Activated T-cell treated with anti-CD3 and anti-CD28 coated beads for 4 hours (primary cell): Measurements from ENCODE around the gene PLAU.
A peak's percentile ranks its signal among the peaks of the same experiment; 100 is the strongest.
"Not testable (repeated sequence)": the region's sequence is repeated elsewhere in the genome, so short reads cannot be mapped to it uniquely, and the experiment has no call there.

Source experiments
- DNase-seq: peaks from one replicate; pipeline ENCODE4 v3.0.0-alpha.2; 2020

Gene PLAU

DNA sequence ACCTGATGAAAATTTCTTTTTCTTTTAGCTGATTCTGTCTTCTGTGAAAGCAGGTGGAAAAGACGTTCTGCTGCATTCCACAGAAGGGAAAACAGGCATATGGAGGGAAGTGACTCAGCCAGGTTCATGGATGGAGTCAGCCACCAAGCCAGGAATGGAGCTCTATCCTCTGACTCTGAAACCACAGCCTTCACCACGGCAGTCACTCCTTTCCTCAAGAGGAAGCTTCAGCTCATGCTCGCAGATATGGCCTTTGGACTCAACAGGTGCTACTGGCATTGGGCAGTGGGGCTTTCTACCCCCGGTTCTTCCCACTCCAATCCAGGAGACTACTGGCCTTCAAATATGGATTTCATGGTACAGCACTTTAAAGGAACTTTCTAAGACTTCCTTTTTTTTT is 11.5 kb upstream of the PLAU start:
- DNase-seq: no peak

DNA sequence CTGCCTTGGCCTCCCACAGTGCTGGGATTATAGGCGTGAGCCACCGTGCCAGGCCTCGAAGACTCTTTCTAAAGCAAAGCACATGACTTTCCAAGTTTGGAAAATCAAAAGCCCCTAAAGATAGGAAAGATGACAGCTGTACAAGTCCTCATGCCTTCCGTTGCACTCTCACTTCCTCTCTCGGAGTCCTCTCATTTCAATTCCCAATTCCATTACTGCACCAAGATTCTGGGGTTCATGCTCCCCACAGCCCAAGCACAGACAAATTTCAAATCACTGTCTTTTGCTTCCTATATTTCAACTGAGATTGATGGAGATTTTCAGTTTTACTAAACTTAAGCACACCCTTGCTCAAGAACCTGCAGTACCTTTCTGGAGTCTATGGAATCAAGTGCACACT is 10.9 kb upstream of the PLAU start:
- no peak for DNase-seq

DNA sequence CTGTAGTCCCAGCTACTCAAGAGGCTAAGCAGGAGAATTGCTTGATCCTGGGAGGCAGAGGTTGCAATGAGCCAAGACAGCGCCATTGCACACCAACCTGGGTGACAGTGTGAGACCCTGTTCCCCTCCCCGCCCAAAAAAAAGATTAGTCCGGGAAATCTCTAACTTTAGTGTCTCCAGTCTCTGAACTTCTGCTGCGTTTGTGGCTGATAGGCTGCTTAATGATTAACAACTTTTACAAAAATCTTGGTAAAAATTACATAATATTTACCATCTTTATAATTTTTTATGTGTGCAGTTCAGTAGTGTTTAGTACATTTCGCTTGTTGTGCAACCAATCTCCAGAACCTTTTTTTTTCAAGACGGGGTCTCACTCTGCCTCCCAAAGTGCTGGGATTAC is 9.7 kb upstream of the PLAU start:
- DNase-seq: no peak

DNA sequence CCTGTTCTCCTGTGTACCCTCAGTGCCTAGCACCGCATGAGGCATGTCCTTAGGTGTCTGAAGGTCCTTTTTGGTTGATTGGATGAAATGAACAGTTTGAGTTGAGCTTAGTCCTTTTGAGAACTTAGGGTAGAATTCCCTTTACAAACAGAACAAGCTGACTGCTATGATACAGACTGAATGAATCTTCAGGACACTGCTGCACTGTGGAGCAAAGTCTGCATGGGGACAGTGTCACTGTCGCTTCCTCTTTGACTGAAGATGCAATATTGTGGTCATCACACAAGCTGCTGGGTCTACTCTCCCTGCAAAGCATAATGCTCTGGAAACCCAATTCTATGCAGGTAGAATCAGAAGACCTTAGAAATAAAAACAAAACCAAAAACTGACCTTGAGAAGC is 8.6 kb upstream of the PLAU start:
- no peak for DNase-seq

DNA sequence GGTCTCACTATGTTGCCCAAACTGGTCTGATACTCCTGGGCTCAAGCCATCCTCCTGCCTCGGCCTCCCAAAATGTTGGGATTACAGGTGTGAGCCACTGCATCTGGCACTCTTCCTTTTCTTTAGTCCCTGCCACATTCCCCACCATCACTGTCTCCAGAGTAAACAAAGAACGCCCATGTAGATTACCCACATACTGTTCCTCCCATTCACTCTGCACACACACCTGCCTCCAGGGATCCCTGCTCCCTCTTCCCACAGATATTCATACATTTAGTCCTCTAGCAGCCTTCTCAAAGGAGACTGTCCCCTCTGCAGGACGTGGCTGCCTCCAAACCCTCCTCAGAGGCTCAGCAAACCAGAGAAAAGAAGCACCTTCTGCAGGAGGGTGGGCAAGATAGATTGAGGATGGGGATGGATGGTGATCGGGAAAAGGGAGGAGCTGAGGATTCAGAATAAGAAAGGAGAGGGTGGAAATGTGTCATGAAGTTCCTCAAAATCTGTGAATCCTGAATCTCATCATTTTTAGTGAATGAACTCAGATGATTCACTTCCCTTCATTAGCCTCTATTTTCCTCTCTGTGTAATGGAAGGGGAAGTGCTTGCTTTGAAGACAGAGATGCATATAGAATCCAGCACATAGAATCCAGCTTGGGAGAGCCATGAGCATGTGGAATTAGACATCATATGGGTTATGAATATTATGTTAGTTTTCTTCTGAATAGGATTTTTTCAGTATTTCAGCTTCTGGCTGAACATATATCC is 5.5 kb upstream of the PLAU start:
- no peak for DNase-seq

DNA sequence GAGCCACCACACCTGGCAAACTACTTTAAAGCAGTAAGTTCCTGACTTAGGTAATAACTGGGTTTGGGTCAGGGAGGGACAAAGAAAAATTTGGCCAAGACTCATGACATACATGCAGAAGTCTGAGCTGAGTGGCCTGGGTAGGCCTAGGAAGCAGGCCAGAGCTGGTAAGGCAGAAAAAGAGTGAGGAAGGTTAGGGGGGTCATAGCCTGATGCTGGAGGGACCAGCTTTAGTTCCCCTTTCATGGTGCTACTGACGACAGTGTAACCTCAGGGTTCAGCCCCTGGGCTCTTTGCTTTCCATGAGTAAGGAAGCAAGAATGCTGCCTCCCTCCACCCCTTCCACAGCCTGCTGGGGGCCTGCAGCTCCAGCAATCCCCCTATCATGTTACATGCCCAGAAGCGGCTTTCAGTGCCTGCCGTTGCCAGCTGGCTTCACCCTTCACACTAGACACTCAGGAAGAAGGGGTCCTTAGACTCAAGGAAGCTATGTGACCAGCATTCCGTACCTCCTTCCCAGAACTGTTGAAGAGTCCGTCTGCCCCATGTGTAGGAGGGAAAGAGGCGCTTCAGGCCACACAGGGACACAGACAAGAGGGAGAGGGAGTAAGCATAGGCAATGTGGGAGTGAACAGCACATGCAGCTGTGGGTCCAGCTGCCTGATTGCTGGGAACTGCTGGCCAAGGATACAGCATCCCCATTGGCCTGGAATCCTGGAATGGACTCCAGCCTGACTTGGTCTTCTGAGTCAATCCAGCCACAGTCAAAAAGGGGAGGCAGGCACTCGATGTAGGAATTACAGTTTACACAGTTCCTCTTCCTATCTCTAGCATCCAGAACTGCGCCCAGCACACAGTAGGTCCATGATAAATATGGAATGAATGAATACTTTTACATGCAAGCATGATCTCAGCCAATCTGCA is 4.1 kb upstream of the PLAU start:
- DNase-seq: no peak

DNA sequence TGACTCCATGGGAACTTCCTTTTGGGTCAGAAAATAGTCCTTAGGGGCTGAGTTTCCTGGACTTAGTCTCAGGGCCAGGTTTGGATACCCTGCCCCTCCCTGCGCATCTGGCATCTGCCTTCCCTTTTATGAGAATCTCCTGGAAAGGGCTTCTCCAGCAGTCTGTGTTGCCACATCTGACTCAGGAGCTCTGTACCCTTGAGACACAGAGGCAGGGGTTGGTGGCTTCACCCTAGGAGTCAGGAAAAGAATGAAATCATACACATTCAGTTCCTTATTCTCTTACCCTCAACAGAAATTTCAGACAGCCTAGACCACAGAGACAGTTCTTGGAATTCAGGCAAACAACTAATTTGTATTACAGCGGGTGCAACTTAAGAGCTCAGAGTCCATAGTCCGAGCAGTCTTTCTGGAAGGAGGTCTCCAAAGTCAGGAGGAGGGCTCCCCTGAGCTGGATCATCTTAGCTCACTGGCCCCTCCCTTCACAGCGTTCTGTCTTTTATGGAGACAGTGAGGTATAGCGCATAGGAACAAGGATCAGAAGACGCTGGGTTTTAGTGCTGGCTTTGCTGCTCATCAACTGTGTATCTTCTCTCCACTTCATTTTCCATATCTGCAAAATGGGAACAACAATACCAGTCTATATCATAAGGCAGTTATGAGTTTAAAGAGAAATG is 3.0 kb upstream of the PLAU start:
- DNase-seq: no peak

DNA sequence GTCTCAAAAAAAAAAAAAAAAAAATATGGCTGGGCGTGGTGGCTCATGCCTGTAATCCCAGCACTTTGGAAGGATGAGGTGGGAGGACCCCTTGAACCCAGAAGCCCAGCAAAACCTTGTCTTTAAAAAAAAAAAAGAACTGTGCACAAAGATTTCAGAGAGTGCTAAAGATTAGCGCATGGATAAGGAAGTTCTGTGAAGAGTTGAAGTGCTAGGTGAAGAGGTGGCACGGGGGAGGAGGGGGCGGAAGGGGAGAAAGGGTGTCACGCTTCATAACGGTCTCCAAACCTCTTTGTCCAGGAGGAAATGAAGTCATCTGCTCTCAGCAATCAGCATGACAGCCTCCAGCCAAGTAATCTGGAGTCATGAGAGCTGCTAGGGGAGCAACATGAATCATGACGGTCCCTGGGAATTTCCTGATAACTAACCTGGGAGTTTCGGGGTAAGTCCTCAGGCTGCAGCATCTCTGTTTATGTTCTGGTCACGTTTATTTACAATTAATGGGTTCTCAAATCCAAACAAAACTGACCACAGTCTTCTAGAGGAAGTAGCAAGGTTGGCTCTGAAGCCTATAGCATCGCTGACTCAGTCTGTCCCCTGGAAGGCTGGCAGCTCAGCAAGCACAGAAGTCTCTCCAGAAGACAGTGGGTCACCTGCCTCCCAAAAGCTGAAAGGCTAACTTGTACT is 1.9 kb upstream of the PLAU start:
- peak; percentile 73 for DNase-seq

DNA sequence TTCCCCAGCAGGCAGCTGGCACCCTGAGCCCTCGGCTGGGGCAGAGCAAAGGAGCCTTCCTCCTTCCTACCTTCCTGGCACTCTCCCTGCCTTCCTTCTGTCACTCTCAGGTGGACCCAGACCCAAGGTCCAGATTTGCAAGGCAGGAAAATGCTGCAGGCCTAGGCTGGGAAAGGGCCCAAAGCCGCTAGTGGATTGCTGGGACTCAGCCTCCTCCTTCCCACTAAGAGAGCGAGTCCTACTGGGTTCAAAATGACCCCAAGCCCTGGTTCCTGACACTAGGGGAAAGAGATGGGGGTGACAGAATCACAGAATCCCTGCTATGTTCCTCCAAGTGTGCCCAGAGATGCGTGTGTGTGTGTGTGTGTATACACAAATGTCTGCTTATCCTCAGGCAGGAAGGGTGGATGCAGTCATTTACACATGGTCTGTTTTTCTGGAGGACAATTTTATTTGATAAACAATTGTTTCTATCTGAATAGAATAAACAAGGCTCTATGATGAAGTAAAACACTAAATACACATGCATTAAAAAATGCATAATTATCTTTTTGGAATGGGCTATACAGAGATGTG is 1.3 kb upstream of the PLAU start:
- DNase-seq: no peak

DNA sequence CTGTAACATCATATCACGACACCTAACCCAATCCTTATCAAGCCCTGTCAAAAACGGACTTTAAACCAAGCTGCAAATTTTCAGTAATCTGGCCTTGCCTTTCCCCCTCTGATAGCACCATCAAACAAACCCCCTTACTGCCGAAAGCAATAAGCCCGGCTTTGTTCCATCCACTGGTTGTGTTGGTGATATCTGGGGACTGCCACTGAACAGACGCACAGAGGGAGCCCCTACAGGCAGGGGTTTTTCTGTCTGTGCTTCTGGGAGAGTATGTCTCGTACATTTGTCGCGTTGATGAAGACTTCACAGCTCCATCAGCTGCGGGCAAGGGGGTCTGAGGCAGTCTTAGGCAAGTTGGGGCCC is 550 bp upstream of the PLAU start:
- no peak for DNase-seq

DNA sequence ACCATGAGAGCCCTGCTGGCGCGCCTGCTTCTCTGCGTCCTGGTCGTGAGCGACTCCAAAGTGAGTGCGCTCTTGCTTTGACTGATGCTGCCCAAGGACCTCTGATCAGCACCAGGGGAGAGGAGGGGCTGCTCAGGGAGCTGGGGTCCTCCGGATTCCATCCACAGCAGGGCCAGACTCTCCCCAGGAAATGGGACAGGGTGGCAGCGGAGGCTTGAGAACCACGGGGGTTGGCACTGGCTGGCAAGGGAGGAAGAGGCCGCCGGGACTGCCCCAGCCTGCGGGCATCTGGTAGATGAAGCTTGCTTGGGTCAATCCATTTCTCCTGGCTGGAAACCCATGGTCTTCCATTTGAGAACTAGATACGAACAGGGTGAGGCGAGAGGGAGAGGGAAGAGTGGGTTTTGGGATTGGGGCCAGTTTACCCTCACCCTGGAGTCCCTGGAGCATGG is 647 bp downstream of the PLAU start:
- no peak for DNase-seq

DNA sequence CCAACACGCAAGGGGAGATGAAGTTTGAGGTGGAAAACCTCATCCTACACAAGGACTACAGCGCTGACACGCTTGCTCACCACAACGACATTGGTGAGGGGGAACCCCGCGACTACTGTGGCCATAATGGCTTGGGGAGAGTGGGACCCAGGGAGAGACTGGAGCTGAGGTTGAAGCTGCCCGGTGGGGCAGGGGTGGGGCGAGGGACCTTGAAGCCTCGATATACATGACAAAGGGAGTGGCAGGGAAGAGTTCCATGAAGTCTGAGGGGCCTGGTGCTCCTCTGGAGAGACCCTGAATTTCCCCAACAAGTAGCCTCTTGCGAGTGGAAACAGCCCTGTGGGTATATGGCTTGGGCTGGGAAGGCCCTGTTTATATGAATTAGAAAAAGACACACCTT is 3.1 kb downstream of the PLAU start:
- DNase-seq: no peak

DNA sequence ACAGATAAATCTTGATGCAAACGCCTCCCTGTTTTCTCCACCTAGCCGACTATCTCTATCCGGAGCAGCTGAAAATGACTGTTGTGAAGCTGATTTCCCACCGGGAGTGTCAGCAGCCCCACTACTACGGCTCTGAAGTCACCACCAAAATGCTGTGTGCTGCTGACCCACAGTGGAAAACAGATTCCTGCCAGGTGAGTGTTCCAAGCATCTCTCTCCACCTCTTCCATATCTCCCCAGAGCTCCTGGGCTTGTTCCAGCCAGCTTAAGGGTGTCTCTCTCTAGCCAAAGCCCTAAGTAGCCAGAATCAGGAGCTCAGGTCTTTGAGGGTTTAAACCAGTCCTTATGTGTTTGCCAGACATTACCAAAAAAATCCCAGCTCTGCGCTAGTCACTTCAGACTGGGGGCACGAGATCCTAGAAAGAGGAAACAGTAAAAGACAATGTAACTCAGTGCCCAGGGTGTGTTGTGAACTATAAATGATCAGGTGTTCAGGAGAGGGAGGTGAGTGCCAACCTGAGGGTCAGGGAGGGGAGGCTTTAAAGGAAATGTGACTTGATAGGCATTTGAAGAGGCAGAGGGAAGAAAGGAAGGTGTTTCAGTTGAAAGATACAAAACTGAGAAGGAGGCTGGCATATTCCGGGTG is 4.4 kb downstream of the PLAU start:
- no peak for DNase-seq

DNA sequence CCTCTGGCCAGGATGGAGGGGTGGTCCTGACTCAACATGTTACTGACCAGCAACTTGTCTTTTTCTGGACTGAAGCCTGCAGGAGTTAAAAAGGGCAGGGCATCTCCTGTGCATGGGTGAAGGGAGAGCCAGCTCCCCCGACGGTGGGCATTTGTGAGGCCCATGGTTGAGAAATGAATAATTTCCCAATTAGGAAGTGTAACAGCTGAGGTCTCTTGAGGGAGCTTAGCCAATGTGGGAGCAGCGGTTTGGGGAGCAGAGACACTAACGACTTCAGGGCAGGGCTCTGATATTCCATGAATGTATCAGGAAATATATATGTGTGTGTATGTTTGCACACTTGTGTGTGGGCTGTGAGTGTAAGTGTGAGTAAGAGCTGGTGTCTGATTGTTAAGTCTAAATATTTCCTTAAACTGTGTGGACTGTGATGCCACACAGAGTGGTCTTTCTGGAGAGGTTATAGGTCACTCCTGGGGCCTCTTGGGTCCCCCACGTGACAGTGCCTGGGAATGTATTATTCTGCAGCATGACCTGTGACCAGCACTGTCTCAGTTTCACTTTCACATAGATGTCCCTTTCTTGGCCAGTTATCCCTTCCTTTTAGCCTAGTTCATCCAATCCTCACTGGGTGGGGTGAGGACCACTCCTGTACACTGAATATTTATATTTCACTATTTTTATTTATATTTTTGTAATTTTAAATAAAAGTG is 6.0 kb downstream of the PLAU start:
- no peak for DNase-seq

DNA sequence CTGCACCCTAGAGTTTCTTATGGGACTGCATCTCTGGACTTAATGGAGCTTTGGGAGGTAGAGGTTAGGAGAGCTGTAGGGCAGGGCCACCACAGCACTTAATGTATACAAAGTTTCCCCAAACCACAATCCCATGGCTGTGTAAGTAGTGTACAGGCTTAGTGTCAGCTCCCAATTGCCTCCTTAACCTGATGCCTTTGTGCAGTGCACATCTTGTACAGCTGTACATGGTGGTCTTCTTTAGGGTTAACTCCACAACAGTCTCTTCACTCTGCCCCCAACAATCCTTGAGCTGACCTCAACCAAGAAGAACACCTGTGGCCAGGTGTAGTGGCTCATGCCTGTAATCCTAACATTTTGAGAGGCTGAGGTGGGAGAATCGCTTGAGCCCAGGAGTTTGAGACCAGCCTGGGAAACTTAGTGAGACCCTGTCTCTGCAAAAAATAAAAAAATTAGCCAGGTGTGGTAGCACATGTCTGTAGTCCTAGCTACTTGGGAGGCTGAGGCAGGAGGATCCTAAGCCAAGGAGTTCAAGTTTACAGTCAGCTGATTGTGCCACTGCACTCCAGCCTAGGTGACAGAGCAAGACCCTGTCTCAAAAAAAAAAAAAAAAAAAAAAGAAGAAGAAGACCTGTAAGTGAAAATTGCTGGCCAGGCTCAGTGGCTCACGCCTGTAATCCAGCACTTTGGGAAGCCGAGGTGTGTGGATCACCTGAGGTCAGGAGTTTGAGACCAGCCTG is 6.8 kb downstream of the PLAU start:
- DNase-seq: no peak

DNA sequence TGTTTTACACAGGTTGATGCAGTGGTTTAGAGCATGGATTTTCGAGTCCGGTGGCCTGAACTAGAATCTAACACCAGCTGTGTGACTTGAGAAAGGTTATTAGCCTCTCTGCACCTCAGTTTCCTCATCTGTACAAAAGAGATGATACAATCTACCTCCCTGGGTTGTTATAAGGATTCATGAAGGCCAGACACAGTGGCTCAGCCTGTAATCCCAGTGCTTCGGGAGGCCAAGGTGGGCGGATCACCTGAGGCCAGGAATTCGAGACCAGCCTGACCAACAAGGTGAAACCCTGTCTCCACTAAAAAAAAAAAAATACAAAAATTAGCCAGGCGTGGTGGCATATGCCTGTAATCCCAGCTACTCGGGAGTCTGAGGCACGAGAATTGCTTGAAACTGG is 8.5 kb downstream of the PLAU start:
- DNase-seq: not testable (repeated sequence)

DNA sequence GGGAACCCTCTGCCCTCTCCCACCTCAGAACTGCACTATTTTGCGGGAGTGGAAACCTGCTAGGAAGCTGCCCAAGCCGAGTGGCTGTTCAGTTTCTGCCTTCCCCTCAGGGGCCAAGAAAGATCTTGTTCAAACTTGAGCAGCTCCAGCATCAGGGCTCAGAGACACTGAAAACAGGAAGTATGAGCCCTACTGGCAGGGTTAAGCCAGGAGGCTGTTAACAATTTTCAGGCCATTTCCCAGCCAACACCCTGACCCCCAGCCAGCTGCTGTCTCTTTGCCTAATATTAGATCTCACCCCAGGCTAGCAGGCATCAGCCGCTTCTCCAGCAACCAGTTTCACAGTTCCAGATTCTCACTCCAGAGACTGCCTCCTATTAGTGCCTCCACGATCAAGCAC is 9.2 kb downstream of the PLAU start:
- no peak for DNase-seq

DNA sequence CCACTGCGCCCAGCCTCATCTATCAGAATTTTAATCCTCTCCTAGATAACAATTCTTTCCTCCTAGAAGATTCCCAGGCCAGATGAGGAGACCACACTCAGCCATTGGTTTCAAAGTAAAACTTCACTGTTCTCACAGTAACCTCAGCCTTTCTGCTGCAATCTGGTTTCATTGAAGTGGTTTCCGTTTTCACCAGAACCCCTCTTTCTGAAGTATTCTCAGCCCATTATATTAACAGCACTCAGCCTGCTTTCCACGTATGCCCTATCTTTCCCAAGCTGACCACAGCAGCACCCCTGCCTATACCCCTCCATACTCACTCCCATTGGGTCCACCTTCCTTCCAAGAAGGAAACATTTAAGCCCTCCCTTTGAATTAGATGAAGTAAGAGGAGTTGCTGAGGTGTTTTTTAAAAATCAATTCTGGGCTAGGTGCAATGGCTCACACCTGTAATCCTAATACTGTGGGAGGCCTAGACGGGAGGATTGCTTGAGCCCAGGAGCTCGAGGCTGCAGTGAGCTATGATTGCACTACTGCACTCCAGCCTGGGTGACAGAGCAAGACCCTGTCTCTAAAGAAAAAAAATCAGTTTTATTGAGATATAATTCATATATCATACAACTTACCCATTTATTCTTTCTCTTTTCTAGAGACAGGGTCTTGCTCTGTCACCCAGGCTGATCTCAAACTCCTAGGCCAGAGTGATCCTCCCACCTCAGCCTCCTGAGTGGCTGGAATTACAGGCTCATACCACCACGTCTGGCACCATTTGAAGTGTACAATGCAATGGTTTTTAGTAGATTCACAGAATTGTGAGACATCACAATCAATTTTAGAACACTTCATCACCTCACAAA is 11.3 kb downstream of the PLAU start:
- DNase-seq: no peak

DNA sequence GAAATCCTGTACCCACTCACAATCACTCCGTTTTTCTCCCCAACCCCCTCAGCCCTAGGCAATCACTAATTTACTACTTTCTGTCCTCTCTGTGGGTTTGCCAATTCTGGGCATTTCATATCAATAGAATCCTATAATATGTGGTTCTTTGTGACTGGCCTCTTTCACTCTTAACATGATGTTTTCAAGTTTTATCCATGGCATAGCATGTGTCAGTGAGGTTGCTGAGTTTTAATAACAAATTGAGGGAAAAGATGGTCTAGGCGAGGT is 11.9 kb downstream of the PLAU start:
- no peak for DNase-seq
